Measurements from ENCODE around the gene KCNK6.

- no peak for TF ChIP-seq POLR2A (IDR thresholded peaks at IDR 0.05)
- TF ChIP-seq CTCF (IDR thresholded peaks at IDR 0.05): no peak
These were observed 2.1 kb downstream of the KCNK6 start for GRCh38 chr19:38321646-38322196.

Measured in breast epithelium (tissue), 3 donors.